HG03378 (cell line): ENCODE results near the gene MYO10.

ENCODE experiments used
- ATAC-seq: cut with Tn5 transposase; IDR thresholded peaks from one replicate; pipeline ENCODE4 v1.9.1; 2021; ENCODE audit warnings: mild to moderate bottlenecking, moderate library complexity; ENCODE audit not compliant: unreplicated experiment

The MYO10 gene

DNA sequence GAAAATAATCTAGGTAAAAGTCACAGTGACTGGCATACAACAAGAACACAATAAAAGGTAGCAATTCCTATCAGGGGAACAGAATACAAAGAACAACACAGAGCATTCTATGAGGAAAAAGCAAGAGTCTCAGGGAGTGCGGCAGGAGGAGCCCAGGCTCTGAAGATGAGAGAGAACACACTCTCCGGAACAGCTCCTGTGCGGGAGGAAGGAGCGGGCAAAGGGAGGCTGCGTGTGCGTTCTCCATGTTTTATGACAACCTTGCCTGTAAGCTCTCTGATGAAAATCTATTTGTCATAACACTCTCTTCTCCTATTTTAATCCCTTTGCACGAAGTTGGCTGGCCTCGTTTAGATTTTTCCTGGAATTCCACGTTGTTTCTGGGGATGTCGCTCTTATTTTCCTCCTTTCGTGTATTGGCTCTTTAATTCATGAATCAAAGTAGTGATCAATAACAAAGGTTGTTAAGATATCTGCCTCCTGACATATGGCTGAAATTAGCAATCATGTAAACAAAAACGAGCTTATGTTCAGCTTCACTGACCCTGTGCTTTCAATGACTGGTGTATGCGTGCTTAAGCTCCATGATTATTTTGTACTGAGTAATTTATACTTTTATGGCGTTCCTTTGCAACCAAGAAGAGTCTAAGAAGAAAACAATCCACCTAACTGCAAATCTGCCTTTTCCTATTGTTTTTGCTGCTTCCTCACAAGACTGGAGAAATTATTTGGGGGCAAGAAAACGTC is 109.5 kb downstream of the MYO10 start:
- no peak for ATAC-seq

- ATAC-seq: no peak
Measured at GRCh38 chr5:16819522-16820167, 116.4 kb downstream of the MYO10 start.

GRCh38 chr5:16815432-16815831 is 120.7 kb downstream of the MYO10 start:
- no peak for ATAC-seq

GRCh38 chr5:16812911-16813310 is 123.2 kb downstream of the MYO10 start:
- ATAC-seq: no peak

- ATAC-seq: no peak
Measured at GRCh38 chr5:16812448-16812847, 123.6 kb downstream of the MYO10 start.

- no peak for ATAC-seq
Measured at GRCh38 chr5:16810208-16810854, 125.8 kb downstream of the MYO10 start.

GRCh38 chr5:16809395-16810207 is 126.5 kb downstream of the MYO10 start:
- ATAC-seq: no peak

GRCh38 chr5:16809010-16809394 is 127.1 kb downstream of the MYO10 start:
- no peak for ATAC-seq

DNA sequence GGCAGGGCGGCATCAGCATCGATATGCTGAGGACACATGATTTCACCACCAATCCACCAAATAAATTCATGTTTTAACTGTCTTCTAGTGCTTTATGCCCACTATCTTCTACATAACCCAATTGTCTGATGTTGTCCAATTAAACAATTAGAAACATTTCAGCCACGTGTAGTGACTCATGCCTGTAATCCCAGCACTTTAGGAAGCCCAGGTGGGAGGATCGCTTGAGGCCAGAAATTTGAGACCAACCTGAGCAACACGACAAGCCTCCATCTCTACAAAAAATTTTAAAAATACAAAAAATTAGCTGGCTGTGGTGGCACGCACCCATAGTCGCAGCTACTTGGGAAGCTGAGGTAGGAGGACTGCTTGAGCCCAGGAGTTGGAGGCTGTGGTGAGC is 128.1 kb downstream of the MYO10 start:
- no peak for ATAC-seq

DNA sequence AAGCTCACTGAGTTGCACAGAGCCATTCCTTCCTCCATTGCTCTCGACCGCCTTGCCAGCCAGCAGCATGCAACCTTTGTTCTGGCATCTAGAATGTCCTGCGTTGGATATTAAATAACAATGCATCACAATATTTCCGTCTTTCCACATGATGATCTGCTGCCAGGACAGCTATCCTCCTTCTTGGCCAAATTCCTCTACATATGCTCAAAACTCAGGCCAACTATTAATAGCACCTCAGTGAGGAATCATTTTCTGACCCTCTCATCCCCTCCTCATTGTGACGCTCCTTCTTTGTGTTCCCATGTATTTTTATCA is 128.6 kb downstream of the MYO10 start:
- no peak for ATAC-seq

DNA sequence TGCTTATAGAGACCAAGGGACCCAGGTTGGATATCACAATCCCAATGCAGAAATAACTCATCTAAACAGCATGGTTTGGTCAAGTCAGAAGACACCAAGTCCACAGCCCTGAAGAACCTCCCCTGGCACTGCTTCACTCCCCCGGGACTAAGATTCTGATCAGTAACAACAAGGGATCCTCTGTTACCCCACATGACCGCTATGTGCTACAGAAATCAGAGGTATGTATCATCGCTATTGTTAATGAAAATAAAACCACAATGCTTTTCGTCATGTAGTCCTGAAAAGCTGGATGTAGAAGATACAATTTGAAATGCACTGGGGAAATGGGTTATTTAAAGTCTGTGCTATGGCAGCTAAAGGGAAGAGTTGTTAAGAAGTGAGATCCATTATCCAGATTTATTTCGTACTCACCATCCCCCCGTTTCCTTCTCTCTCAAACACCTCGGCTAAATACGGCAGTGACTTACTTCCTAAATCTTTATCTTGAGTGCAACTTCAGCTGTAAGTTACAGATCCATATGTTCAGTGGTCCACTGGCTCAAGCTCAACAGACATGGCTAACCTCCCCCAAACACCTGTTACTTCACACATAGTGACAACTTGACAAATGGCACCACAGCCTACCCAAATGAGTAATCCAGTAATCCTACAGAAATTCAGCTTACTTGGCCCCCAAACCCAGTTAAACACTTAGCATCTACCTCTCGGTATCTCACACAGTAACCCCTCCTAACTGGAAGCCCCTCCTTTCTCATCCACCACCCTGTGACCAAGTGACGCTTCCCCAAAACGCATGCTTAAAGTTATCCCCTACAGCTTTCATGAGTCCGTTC is 129.2 kb downstream of the MYO10 start:
- ATAC-seq: no peak

DNA sequence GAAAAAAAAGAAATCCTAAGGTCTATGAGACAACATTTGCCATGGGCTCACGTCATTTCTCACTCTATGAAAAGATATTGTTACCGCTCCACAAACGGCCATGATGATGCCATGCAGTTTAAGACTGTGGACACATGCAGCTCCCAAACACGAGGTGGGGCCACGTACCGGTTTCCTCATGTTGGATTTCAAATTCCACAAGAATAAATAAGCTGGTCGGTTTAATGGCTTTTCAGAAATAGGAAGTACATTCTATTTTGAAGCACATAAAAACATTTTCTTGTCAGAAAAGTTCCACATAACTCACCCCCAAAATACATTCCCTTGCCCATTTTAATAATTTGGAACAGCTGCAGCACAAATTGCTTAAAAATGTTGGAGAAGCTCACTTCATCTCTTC is 130.6 kb downstream of the MYO10 start:
- no peak for ATAC-seq

DNA sequence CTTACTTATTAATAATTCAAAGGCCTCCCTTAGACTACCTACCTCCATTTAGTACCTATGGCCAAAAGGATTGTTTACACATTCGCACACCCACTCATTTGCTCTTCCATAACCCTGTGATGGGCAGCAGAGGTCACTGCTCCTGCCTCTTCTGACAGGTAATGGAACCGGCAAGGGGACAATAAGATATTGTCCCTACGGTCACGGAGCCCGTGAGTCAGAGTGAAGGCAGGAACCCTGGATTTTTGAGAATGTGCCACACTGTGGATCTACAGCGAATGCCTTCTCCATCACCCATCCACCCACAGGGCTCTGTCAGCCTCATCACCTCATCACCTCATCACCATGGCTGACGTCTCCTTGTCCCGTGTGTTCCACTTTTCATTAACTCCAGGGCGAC is 132.3 kb downstream of the MYO10 start:
- ATAC-seq: no peak

- ATAC-seq: no peak
Measured at GRCh38 chr5:16800477-16800876, 135.6 kb downstream of the MYO10 start.

DNA sequence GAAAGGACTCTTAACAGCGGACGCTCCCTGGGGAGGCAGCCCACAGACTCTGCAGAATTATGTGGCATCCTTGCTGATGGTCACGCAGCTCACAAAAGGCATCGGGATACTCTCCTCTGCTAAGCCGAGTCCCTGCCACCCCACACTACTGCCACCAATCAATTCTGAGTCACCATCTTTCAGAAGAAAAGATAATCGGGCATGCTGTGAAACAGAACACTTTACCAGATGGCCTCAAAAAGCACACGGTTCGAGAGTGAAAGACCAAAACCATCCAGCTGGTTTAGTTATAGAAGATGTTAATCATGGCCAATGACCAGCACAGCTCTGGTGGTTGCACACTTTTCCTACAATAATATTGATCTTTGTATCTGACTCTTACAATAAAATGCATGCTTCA is 136.3 kb downstream of the MYO10 start:
- no peak for ATAC-seq

DNA sequence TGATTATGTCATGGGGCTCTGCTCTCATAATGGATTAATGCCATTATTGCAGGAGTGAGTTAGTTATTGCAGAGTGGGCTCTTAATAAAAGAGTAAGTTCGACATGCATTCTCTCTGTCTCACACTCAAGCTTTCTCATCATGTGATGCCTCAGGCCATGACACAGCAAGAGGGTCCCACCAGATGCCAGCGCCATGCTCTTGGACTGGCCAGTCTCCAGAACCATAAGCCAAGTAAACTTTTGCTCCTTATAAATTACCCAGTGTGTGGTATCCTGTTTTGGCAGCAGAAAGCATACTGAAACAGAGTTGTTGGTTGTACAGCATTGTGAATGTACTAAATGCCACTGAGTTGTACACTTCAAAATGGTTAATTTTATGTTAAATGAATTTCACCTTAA is 138.1 kb downstream of the MYO10 start:
- ATAC-seq: no peak

DNA sequence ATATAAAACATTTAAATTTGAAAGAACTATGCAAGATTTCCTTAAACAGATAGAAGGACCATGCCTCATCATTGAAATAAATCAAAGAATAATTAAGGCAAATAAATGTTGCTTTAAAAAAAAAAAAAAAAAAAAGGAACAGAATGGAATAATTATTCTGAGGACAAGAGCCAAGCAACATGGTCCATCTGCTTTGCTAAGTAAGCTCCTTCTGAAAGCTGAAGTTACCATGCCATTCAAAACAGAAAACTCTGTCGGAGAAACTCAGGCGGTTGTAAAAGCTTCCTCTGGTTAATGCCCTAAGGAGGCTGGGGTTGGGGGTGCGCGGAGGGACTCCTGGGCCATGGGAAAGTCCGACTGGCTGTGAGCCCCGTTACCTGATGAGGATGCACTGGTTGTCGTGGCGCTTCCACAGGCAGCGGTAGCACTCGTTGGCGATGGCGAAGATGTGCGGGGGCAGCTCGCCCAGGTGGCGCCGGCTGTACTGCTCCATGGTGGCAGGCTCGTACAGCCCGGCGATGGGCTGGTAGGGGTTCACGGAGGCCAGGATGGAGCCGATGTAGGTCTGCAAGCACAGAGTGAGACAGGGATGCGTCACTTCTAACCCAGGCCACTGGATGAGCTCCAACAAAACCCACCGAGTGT is 141.7 kb downstream of the MYO10 start:
- no peak for ATAC-seq

- ATAC-seq: no peak
Measured at GRCh38 chr5:16792598-16793275, 143.4 kb downstream of the MYO10 start.

GRCh38 chr5:16791904-16792597 is 144.0 kb downstream of the MYO10 start:
- no peak for ATAC-seq
